A673 (cell line): Measurements from ENCODE around the gene NID1. TPM values are rescaled to one million over a fixed set of nuclear protein-coding genes. Genes with fewer than 3 reads are reported as not detected.

Source experiments
- BruUV-seq: library from RNA; stranded (reverse); fragments of 400-500 nt; replicated peaks from 2 replicates; lab custom pipeline; 2021; lab: Mats Ljungman, UMichigan
- CTCF ChIA-PET: fragments of 300-600 bp; sonication (Branson Sonifier 250); formaldehyde crosslinking; loops from one replicate; lab custom pipeline; 2022; ENCODE audit warnings: antibody characterized with exemption; lab: Charles Lee
- POLR2A ChIA-PET: fragments of 300-600 bp; sonication (Branson Sonifier 250); formaldehyde crosslinking; loops from one replicate; lab custom pipeline; 2022; ENCODE audit warnings: antibody characterized with exemption; ENCODE audit not compliant: low non-redundant PET; lab: Charles Lee
- DNase-seq: peaks from one replicate; pipeline ENCODE4 v3.0.0-alpha.2; 2015; ENCODE audit warnings: low spot score
- H3K27ac ChIP-seq: fragments of 200-600 bp; sonication (generic); 2 replicates; pipeline ENCODE4 v1.5.1; 2016; ENCODE audit warnings: mixed run types, low read depth, mild to moderate bottlenecking, mixed read lengths, antibody characterized with exemption, low read length; ENCODE audit not compliant: poor library complexity, severe bottlenecking
- H3K27me3 ChIP-seq: fragments of 200-600 bp; sonication (generic); replicated peaks from 2 replicates; pipeline ENCODE4 v1.6.1; 2017; ENCODE audit warnings: mixed run types, low read depth, mild to moderate bottlenecking, mixed read lengths, antibody characterized with exemption, low read length; ENCODE audit not compliant: insufficient read depth, poor library complexity
- H3K36me3 ChIP-seq: fragments of 200-600 bp; sonication (generic); 2 replicates; pipeline ENCODE4 v1.6.1; 2016; ENCODE audit warnings: mixed run types, mild to moderate bottlenecking, mixed read lengths, antibody characterized with exemption, low read length; ENCODE audit not compliant: insufficient read depth, poor library complexity, severe bottlenecking
- H3K4me1 ChIP-seq: fragments of 200-600 bp; sonication (generic); 2 replicates; pipeline ENCODE4 v1.6.1; 2017; ENCODE audit warnings: mixed run types, mild to moderate bottlenecking, mixed read lengths, antibody characterized with exemption, low read length; ENCODE audit not compliant: insufficient read depth, poor library complexity, severe bottlenecking
- H3K4me3 ChIP-seq: fragments of 200-600 bp; sonication (generic); 2 replicates; pipeline ENCODE4 v1.5.1; 2016; ENCODE audit warnings: low read depth, mixed run types, mild to moderate bottlenecking, mixed read lengths, low read length; ENCODE audit not compliant: poor library complexity, severe bottlenecking
- H3K9me3 ChIP-seq: fragments of 200-600 bp; sonication (generic); 2 replicates; pipeline ENCODE4 v1.6.1; 2016; ENCODE audit warnings: mixed run types, low read depth, mild to moderate bottlenecking, mixed read lengths, antibody characterized with exemption, low read length; ENCODE audit not compliant: poor library complexity, severe bottlenecking
- CTCF ChIP-seq: fragments of 300-800, 200-600 bp; sonication (generic); conservative IDR thresholded peaks from 2 replicates; pipeline ENCODE4 v1.5.1; 2017; ENCODE audit warnings: low read depth, mild to moderate bottlenecking, antibody characterized with exemption, low read length, moderate library complexity, mixed read lengths
- EZH2 ChIP-seq: fragments of 200-600 bp; sonication (generic); IDR thresholded peaks from 2 replicates; pipeline ENCODE4 v1.6.1; 2017; ENCODE audit warnings: borderline replicate concordance, low read depth, mild to moderate bottlenecking, mixed read lengths, antibody characterized with exemption, low read length; ENCODE audit not compliant: poor library complexity, severe bottlenecking
- intact Hi-C: fragments of 100-400 bp; cut with micrococcal nuclease; formaldehyde crosslinking; loops from one replicate; pipeline ENCODE4 v1.10.0; 2022; ENCODE audit not compliant: unreplicated experiment
- total RNA-seq: library from RNA; stranded (reverse); gene quantifications from 2 replicates; pipeline ENCODE4 v1.2.3, GENCODE V29; 2021

The NID1 gene
- total RNA-seq, 1 experiment from 2014 or later = 0.64 TPM

- Histone ChIP-seq H3K4me3 (no peak overlapping the region), H3K9me3 (no peaks in the 10 kb centered on the region), H3K4me1 (no peaks in the 10 kb centered on the region), H3K36me3 (no peaks in the 10 kb centered on the region), H3K27ac (no peak overlapping the region), H3K27me3 (no peaks in the 10 kb centered on the region)
- POLR2A ChIA-PET = no interaction called here
- no peak for DNase-seq
- BruUV-seq = no TSS peak
- intact Hi-C loops = no loop called here
- TF ChIP-seq EZH2 (no peak), CTCF (no peak)
- CTCF ChIA-PET = no interaction called here
Measured at GRCh38 chr1:236016083-236016482, 48.8 kb downstream of the NID1 start.

DNA sequence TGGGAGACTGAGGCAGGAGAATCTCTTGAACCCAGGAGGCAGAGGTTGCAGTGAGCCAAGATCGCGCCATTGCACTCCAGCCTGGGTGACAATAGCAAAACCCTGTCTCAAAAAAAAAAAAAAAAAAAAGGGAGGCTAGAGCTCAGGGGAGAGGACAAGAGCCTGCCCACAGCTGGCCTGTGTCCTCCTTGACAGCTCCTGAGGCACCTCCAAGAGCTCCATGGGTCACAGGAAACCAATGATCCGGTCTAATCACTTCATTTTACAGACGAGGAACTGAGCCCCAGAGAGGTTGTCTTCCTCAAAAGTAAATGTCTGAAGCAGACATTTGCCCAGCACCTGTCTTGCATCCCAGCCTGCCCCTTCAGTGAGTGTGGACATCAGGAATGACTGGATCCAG is 49.4 kb downstream of the NID1 start:
- Histone ChIP-seq H3K4me1 (no peaks in the 10 kb centered on the region), H3K27me3 (no peaks in the 10 kb centered on the region), H3K36me3 (no peaks in the 10 kb centered on the region), H3K4me3 (no peak overlapping the region), H3K9me3 (no peaks in the 10 kb centered on the region), H3K27ac (no peak overlapping the region)
- ChIA-PET CTCF (no interaction called here), POLR2A (no interaction called here)
- intact Hi-C loops = no loop called here
- no peak for TF ChIP-seq CTCF
- no peak for TF ChIP-seq EZH2
- BruUV-seq = no TSS peak
- DNase-seq = no peak

DNA sequence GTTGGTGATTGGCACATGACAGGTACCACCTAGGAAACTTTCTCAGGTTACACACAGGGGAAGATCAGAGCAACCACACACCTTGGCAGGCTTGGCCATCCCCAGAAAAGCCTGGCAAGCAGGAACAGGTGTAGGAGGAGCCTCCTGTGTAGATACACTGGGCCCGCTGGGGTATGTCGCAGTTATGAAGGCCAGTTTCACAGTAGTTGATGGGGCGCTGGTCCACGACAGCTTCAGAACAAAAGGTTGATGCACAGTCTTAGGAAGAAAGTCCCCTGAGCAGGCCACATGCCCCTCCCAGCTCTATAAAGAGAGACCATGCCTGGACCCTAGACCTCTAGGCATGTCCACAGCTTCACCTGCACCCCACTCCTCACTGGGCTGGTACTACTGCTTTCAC is 51.6 kb downstream of the NID1 start:
- intact Hi-C loops = no loop called here
- Histone ChIP-seq H3K27ac (no peak overlapping the region), H3K36me3 (no peaks in the 10 kb centered on the region), H3K27me3 (no peaks in the 10 kb centered on the region), H3K9me3 (no peaks in the 10 kb centered on the region), H3K4me3 (no peak overlapping the region), H3K4me1 (no peaks in the 10 kb centered on the region)
- no TSS peak for BruUV-seq
- CTCF ChIA-PET = no interaction called here
- TF ChIP-seq EZH2 (no peak), CTCF (no peak)
- DNase-seq = no peak
- POLR2A ChIA-PET = no interaction called here
